Thymus (tissue), 11 donors: ENCODE measurements around the gene CCDC68. TPM values are rescaled to one million over a fixed set of nuclear protein-coding genes. Genes with fewer than 3 reads are reported as not detected.
A peak's percentile ranks its signal among the peaks of the same experiment; 100 is the strongest.
"Not testable (repeated sequence)": the region's sequence is repeated elsewhere in the genome, so short reads cannot be mapped to it uniquely, and the experiment has no call there.

Experiments
- DNase-seq, 9 donors: peaks; one replicate each; pipeline ENCODE4 v3.0.0-alpha.2; 2013; ENCODE audit warnings: low spot score in 9 of 9, low read depth in 6 of 9, missing footprints in 1 of 9
- H3K27ac ChIP-seq, 2 donors: one replicate each; pipeline ENCODE4 v1.5.1; 2013; ENCODE audit warnings: control low read depth in 1 of 2, low read depth in 1 of 2, low read length in 1 of 2, mild to moderate bottlenecking in 1 of 2, moderate library complexity in 1 of 2
- H3K27me3 ChIP-seq, 2 donors: one replicate each; pipeline ENCODE4 v1.5.1; 2013; ENCODE audit warnings: low read length in 1 of 2; ENCODE audit not compliant: control insufficient read depth in 2 of 2, insufficient read depth in 1 of 2
- H3K36me3 ChIP-seq, 2 donors: one replicate each; pipeline ENCODE4 v1.5.1; 2013; ENCODE audit warnings: low read length in 1 of 2, mild to moderate bottlenecking in 1 of 2, moderate library complexity in 1 of 2; ENCODE audit not compliant: control insufficient read depth in 2 of 2, insufficient read depth in 2 of 2
- H3K4me1 ChIP-seq, 2 donors: one replicate each; pipeline ENCODE4 v1.5.1; 2013; ENCODE audit warnings: low read length in 2 of 2; ENCODE audit not compliant: control insufficient read depth in 2 of 2, insufficient read depth in 2 of 2
- H3K4me3 ChIP-seq, 2 donors: one replicate each; pipeline ENCODE4 v1.5.1; 2013; ENCODE audit warnings: low read length in 2 of 2, control low read depth in 1 of 2, mild to moderate bottlenecking in 1 of 2
- H3K9me3 ChIP-seq, 2 donors: one replicate each; pipeline ENCODE4 v1.5.1; 2013; ENCODE audit warnings: low read length in 1 of 2, mild to moderate bottlenecking in 1 of 2; ENCODE audit not compliant: control insufficient read depth in 2 of 2, insufficient read depth in 1 of 2
- WGBS: extraction: QIAGEN DNeasy Blood & Tissue Kit; methylation state at CpG from one replicate; pipeline ENCODE4 v1.1.7; 2013; 5-methylcytosine and 5-hydroxymethylcytosine counted together
- polyA plus RNA-seq: library from polyadenylated mRNA; stranded (reverse); fragments of 200-250 nt; gene quantifications from one replicate; pipeline ENCODE4 v1.2.3, GENCODE V29; 2013
- total RNA-seq: library from RNA; stranded (reverse); fragments of 120-200 nt; gene quantifications from one replicate; pipeline ENCODE4 v1.2.4, GENCODE V29; 2013
- donor health status: healthy.

Gene CCDC68
- total and polyA plus RNA-seq, 2 donors = 0.52 to 1.8 TPM

GRCh38 chr18:54991981-54992380 is 32.7 kb upstream of the CCDC68 start:
- H3K4me1 ChIP-seq = no peaks in the 10 kb centered on the region
- H3K4me3 ChIP-seq = no peak overlapping the region
- no peak overlapping the region for H3K27ac ChIP-seq
- no peaks in the 10 kb centered on the region for H3K27me3 ChIP-seq
- no peaks in the 10 kb centered on the region for H3K9me3 ChIP-seq
- H3K36me3 ChIP-seq = no peaks in the 10 kb centered on the region
- 85% methylated on average over 4 of the region's 4 CpGs for WGBS
- no peak for DNase-seq

GRCh38 chr18:54984908-54985307 is 25.6 kb upstream of the CCDC68 start:
- no peak overlapping the region for H3K4me3 ChIP-seq

GRCh38 chr18:54983791-54984190 is 24.5 kb upstream of the CCDC68 start:
- WGBS = 94% methylated on average over 3 of the region's 3 CpGs
- no peak for DNase-seq
- Histone ChIP-seq H3K4me3 (no peak overlapping the region), H3K27me3 (no peaks in the 10 kb centered on the region), H3K27ac (no peak overlapping the region), H3K9me3 (no peaks in the 10 kb centered on the region), H3K4me1 (no peaks in the 10 kb centered on the region), H3K36me3 (no peaks in the 10 kb centered on the region)

More at GRCh38 chr18:54984908-54985307, 25.6 kb upstream of the CCDC68 start:
- Histone ChIP-seq H3K27ac (no peak overlapping the region), H3K27me3 (no peaks in the 10 kb centered on the region), H3K4me1 (no peaks in the 10 kb centered on the region), H3K36me3 (no peaks in the 10 kb centered on the region), H3K9me3 (no peaks in the 10 kb centered on the region)
- DNase-seq = no peak
- 95% methylated on average over 4 of the region's 4 CpGs for WGBS

- H3K4me3 ChIP-seq = no peak overlapping the region
- no peaks in the 10 kb centered on the region for H3K27me3 ChIP-seq
- no peaks in the 10 kb centered on the region for H3K36me3 ChIP-seq
- H3K27ac ChIP-seq = no peak overlapping the region
- DNase-seq = peak in 8 of 9 donors; percentile 7 to 52 (median 22)
- 35% methylated on average over 9 of the region's 9 CpGs for WGBS
- H3K4me1 ChIP-seq = no peaks in the 10 kb centered on the region
- H3K9me3 ChIP-seq = no peaks in the 10 kb centered on the region
Measured at GRCh38 chr18:54983041-54983686, 23.9 kb upstream of the CCDC68 start.

GRCh38 chr18:54981076-54981475 is 21.8 kb upstream of the CCDC68 start:
- no peaks in the 10 kb centered on the region for H3K36me3 ChIP-seq
- H3K4me3 ChIP-seq = no peak overlapping the region
- no peaks in the 10 kb centered on the region for H3K27me3 ChIP-seq
- no peak overlapping the region for H3K27ac ChIP-seq
- no peaks in the 10 kb centered on the region for H3K4me1 ChIP-seq
- WGBS = 95% methylated on average over 1 of the region's 1 CpG
- H3K9me3 ChIP-seq = no peaks in the 10 kb centered on the region
- DNase-seq = no peak

GRCh38 chr18:54975598-54975997 is 16.3 kb upstream of the CCDC68 start:
- Histone ChIP-seq H3K36me3 (no peaks in the 10 kb centered on the region), H3K4me3 (no peak overlapping the region), H3K9me3 (no peaks in the 10 kb centered on the region), H3K4me1 (no peaks in the 10 kb centered on the region), H3K27me3 (no peaks in the 10 kb centered on the region), H3K27ac (no peak overlapping the region)
- 49% methylated on average over 2 of the region's 2 CpGs for WGBS
- DNase-seq = no peak

GRCh38 chr18:54973046-54973445 is 13.8 kb upstream of the CCDC68 start:
- WGBS = 96% methylated on average over 7 of the region's 7 CpGs
- H3K27ac ChIP-seq = no peak overlapping the region
- DNase-seq = no peak
- H3K4me3 ChIP-seq = no peak overlapping the region
- H3K9me3 ChIP-seq = no peaks in the 10 kb centered on the region
- H3K4me1 ChIP-seq = no peaks in the 10 kb centered on the region
- H3K27me3 ChIP-seq = no peaks in the 10 kb centered on the region
- no peaks in the 10 kb centered on the region for H3K36me3 ChIP-seq

- 95% methylated on average over 5 of the region's 5 CpGs for WGBS
Measured at GRCh38 chr18:54968807-54969206, 9.5 kb upstream of the CCDC68 start.

GRCh38 chr18:54968237-54968636 is 9.0 kb upstream of the CCDC68 start:
- DNase-seq, H3K36me3 ChIP-seq, H3K27me3 ChIP-seq, H3K9me3 ChIP-seq, H3K4me3 ChIP-seq, H3K27ac ChIP-seq, H3K4me1 ChIP-seq: not testable (repeated sequence)
- 97% methylated on average over 9 of the region's 9 CpGs for WGBS

More at GRCh38 chr18:54968807-54969206, 9.5 kb upstream of the CCDC68 start:
- Histone ChIP-seq H3K4me3 (no peak overlapping the region), H3K9me3 (no peaks in the 10 kb centered on the region), H3K27me3 (no peaks in the 10 kb centered on the region), H3K36me3 (no peaks in the 10 kb centered on the region), H3K27ac (no peak overlapping the region), H3K4me1 (no peaks in the 10 kb centered on the region)
- DNase-seq = no peak
